ENCODE measurements around the gene LRRC47. TPM values are rescaled to one million over a fixed set of nuclear protein-coding genes. Genes with fewer than 3 reads are reported as not detected.

LRRC47 gene
- total RNA-seq, 1 experiment from 2014 or later = 65.1 TPM

GRCh38 chr1:3819771-3820200, 23.5 kb upstream of the LRRC47 start:
- H4K5ac ChIP-seq (ENCODE audit: insufficient read length, low read depth, low read length) = no peak overlapping the region
- H3K79me2 ChIP-seq (ENCODE audit: insufficient read depth, low read length) = no peaks in the 10 kb centered on the region
- no peaks in the 10 kb centered on the region for H3K9me3 Mint-ChIP-seq
- H3K56ac ChIP-seq (ENCODE audit: insufficient read length, low read depth, low read length) = no peak overlapping the region
- H3T11ph ChIP-seq (ENCODE audit: low read length) = no peak overlapping the region
- H3K27ac ChIP-seq (ENCODE audit: insufficient read length, low read depth, low read length) = no peak overlapping the region
- no peak overlapping the region for H3K9ac ChIP-seq (ENCODE audit: extremely low read depth, insufficient read length, low read length)
- H3K36me3 Mint-ChIP-seq (ENCODE audit: insufficient read depth in 1 of 3, low read depth in 3 of 3) = peaks cover 4 to 31% (median 11%) of the 10 kb centered on the region in 3 experiments; a peak in 6 of 7 replicates
- H2AFZ ChIP-seq (ENCODE audit: low read length) = no peak overlapping the region
- H3K4me2 ChIP-seq (ENCODE audit: insufficient read depth, insufficient read length, low read length) = no peak overlapping the region
- H3K23ac ChIP-seq (ENCODE audit: insufficient read length, low read depth, low read length) = no peak overlapping the region
- no peaks in the 10 kb centered on the region; the same call in 1 of the 2 replicates for H3K27me3 Mint-ChIP-seq (ENCODE audit: low read depth)
- no peak overlapping the region for H2AK5ac ChIP-seq (ENCODE audit: insufficient read length, low read length)
- no peak for DNase-seq
- no peaks in the 10 kb centered on the region for H3K27me3 ChIP-seq (ENCODE audit: insufficient read depth, low read length)
- no peaks in the 10 kb centered on the region for H3K23me2 ChIP-seq (ENCODE audit: insufficient read length, low read depth, low read length, poor library complexity, severe bottlenecking)
- TF ChIP-seq CTCF (conservative IDR thresholded peaks at IDR 0.05) = no peak
- H2BK5ac ChIP-seq (ENCODE audit: insufficient read length, low read length) = no peak overlapping the region
- H3K79me1 ChIP-seq (ENCODE audit: insufficient read depth, low read depth, low read length, poor library complexity, severe bottlenecking) = no peaks in the 10 kb centered on the region
- H2BK20ac ChIP-seq (ENCODE audit: low read depth, low read length, poor library complexity, severe bottlenecking) = no peak overlapping the region
- H3K4me3 Mint-ChIP-seq = no peak overlapping the region
- no peak overlapping the region for H4K8ac ChIP-seq (replicated peaks; ENCODE audit: insufficient read length, low read depth, low read length)
- no CpG with 5 or more reads among the region's 10 CpGs for WGBS (ENCODE audit: extremely low coverage, insufficient read length, low lambda C conversion rate)
- no peak overlapping the region for H3K14ac ChIP-seq (ENCODE audit: insufficient read depth, low read length)
- no peaks in the 10 kb centered on the region for H4K20me1 ChIP-seq (ENCODE audit: control insufficient read depth, insufficient read depth, insufficient read length)
- no peaks in the 10 kb centered on the region for H3K9me3 ChIP-seq (ENCODE audit: control insufficient read depth, low read depth, low read length)
- no peak overlapping the region for H2BK12ac ChIP-seq (ENCODE audit: insufficient read length, low read depth, low read length)
- no peak overlapping the region for H3K27ac Mint-ChIP-seq
- H2BK120ac ChIP-seq (ENCODE audit: low read depth, low read length, poor library complexity, severe bottlenecking) = no peak overlapping the region
- H3K4me1 Mint-ChIP-seq = 0 out of 4 replicates have a peak, but pooled peaks cover 0 to 2% of the 10 kb centered on the region in 2 experiments
- no peak overlapping the region for H3K4ac ChIP-seq (ENCODE audit: low read depth, low read length)
- H3K4me1 ChIP-seq (ENCODE audit: insufficient read depth, low read length) = no peaks in the 10 kb centered on the region
- H4K91ac ChIP-seq (ENCODE audit: insufficient read length, low read depth, low read length) = no peak overlapping the region
- no peak overlapping the region for H2BK15ac ChIP-seq (ENCODE audit: low read depth, low read length)
- H3K18ac ChIP-seq (ENCODE audit: insufficient read length, low read depth, low read length) = no peak overlapping the region
